Upper lobe of left lung (tissue), 4 donors: ENCODE measurements around the gene GPHA2.

Experiments used
- EP300 ChIP-seq, 4 donors: sonication (generic); formaldehyde crosslinking; IDR thresholded peaks; one replicate each; pipeline ENCODE4 v1.5.1; 2017; ENCODE audit warnings: antibody characterized with exemption in 4 of 4, control low read depth in 2 of 4
- POLR2A ChIP-seq, 4 donors: fragments of 450-650 bp; IDR thresholded peaks; one replicate each; pipeline ENCODE4 v1.5.1; 2016 to 2017; ENCODE audit warnings: antibody characterized with exemption in 4 of 4, mild to moderate bottlenecking in 2 of 4
- POLR2AphosphoS5 ChIP-seq, 2 donors: sonication (generic); formaldehyde crosslinking; IDR thresholded peaks; one replicate each; pipeline ENCODE4 v1.5.1; 2017; ENCODE audit warnings: antibody characterized with exemption in 2 of 2
- TF ChIP-seq, protein P1 (sequence below), 6 experiments: fragments of 450-650 bp in 4 of 6; fragments of 200-600 bp in 2 of 6; sonication (generic) in 2 of 6; IDR thresholded peaks; one replicate each; pipeline ENCODE4 v1.5.1; 2016 to 2019; ENCODE audit warnings: antibody characterized with exemption in 6 of 6

DNA sequence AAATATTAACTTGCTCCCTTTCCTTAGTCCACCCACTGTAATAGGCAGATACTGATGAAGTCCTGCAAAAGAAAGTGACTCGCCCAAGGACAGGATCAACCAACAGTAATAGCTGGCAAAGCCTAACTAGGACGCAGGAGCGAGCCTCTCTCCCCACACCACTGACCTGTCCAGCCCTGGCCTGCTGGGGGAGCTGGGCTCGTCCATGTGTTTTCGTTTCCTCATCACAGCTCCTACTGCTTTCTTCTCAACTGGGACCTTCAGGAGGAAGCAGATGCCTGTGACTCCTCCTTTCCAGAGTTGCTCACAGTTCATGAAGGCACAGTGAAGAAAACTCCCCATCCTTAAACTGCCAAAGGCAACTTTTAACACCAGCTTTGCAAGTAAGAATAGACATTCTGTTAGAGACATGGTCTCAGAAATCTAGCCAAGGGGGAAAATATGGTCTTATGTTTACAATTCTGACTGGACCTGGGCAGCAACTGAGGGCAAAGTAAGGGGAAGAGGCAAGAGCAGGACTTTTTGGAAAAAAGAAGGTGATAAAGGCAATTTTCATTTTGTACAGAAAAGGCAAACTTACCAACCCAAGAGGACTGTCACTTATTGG lies 11.6 kb upstream of the GPHA2 start:
- TF ChIP-seq, protein P1, sequence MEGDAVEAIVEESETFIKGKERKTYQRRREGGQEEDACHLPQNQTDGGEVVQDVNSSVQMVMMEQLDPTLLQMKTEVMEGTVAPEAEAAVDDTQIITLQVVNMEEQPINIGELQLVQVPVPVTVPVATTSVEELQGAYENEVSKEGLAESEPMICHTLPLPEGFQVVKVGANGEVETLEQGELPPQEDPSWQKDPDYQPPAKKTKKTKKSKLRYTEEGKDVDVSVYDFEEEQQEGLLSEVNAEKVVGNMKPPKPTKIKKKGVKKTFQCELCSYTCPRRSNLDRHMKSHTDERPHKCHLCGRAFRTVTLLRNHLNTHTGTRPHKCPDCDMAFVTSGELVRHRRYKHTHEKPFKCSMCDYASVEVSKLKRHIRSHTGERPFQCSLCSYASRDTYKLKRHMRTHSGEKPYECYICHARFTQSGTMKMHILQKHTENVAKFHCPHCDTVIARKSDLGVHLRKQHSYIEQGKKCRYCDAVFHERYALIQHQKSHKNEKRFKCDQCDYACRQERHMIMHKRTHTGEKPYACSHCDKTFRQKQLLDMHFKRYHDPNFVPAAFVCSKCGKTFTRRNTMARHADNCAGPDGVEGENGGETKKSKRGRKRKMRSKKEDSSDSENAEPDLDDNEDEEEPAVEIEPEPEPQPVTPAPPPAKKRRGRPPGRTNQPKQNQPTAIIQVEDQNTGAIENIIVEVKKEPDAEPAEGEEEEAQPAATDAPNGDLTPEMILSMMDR (IDR thresholded peaks at IDR 0.05): no peak
- TF ChIP-seq POLR2A (IDR thresholded peaks at IDR 0.05): no peak
- TF ChIP-seq EP300 (IDR thresholded peaks at IDR 0.05): no peak
- no peak for TF ChIP-seq POLR2AphosphoS5 (IDR thresholded peaks at IDR 0.05)
